Glutamatergic neuron (in vitro differentiated cells): ENCODE results near the gene HES2. TPM values are rescaled to one million over a fixed set of nuclear protein-coding genes. Genes with fewer than 3 reads are reported as not detected.
"Not testable (repeated sequence)": the region's sequence is repeated elsewhere in the genome, so short reads cannot be mapped to it uniquely, and the experiment has no call there.

Experiments used
- DNase-seq: peaks from one replicate; pipeline ENCODE4 v3.0.0; 2022
- H3K27ac Mint-ChIP-seq: one replicate; pipeline ENCODE4 v1.8.0; 2020; ENCODE audit warnings: mild to moderate bottlenecking, mixed read lengths, inconsistent platforms; ENCODE audit not compliant: unreplicated experiment
- H3K27me3 Mint-ChIP-seq: one replicate; pipeline ENCODE4 v1.8.0; 2020; ENCODE audit warnings: mild to moderate bottlenecking, moderate library complexity, mixed read lengths, inconsistent platforms; ENCODE audit not compliant: unreplicated experiment
- H3K36me3 Mint-ChIP-seq: one replicate; pipeline ENCODE4 v1.8.0; 2020; ENCODE audit warnings: mild to moderate bottlenecking, mixed read lengths, inconsistent platforms; ENCODE audit not compliant: unreplicated experiment
- H3K4me1 Mint-ChIP-seq: one replicate; pipeline ENCODE4 v1.8.0; 2020; ENCODE audit warnings: mild to moderate bottlenecking, low read depth, mixed read lengths, inconsistent platforms; ENCODE audit not compliant: unreplicated experiment
- H3K4me3 Mint-ChIP-seq: one replicate; pipeline ENCODE4 v1.8.0; 2020; ENCODE audit warnings: mild to moderate bottlenecking, mixed read lengths, inconsistent platforms; ENCODE audit not compliant: unreplicated experiment
- H3K9me3 Mint-ChIP-seq: one replicate; pipeline ENCODE4 v1.8.0; 2020; ENCODE audit warnings: mild to moderate bottlenecking, moderate library complexity, mixed read lengths, inconsistent platforms; ENCODE audit not compliant: unreplicated experiment
- CTCF ChIP-seq: fragments of 200-600 bp; sonication (generic); IDR thresholded peaks from one replicate; pipeline ENCODE4 v1.5.0; 2021; ENCODE audit not compliant: partially characterized antibody, unreplicated experiment
- total RNA-seq: library from RNA; stranded (reverse); fragmentation: NEBNext Ultra II Directional; extraction: Animal tissue kit (Norgen Biotek cat#: 25700); gene quantifications from one replicate; pipeline ENCODE4 v1.2.1, GENCODE V29; 2021; ENCODE audit not compliant: unreplicated experiment

HES2 gene
- total RNA-seq, 1 donor from 2014 or later, result 54.6 TPM

DNA sequence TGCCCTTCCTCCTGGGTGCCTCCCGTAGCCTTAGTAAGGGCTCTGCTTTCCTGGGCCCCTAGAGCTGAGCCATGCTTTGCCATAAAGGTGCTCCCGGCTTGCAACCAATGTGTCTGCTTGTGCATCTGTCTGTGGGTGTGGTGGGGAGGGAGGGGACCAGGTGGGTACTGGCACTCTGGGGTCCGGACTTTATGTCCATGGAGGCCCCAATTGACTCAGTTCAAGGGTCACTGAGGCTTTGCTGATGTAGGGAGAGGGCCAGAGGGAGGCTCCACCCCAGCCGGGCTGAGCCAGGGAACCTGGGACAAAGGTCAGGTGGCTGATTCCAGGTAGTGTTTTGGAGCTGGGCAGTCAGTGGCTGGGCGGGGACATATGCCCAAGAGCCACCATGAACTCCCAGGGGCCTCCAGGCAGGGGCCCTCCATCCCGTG, 31.2 kb upstream of the HES2 start:
- Mint-ChIP-seq H3K4me3 (no peak overlapping the region), H3K27me3 (peaks cover 21% of the 10 kb centered on the region), H3K27ac (no peak overlapping the region), H3K36me3 (no peaks in the 10 kb centered on the region), H3K4me1 (peaks cover 10% of the 10 kb centered on the region), H3K9me3 (no peaks in the 10 kb centered on the region)
- no peak for TF ChIP-seq CTCF
- DNase-seq, result no peak

DNA sequence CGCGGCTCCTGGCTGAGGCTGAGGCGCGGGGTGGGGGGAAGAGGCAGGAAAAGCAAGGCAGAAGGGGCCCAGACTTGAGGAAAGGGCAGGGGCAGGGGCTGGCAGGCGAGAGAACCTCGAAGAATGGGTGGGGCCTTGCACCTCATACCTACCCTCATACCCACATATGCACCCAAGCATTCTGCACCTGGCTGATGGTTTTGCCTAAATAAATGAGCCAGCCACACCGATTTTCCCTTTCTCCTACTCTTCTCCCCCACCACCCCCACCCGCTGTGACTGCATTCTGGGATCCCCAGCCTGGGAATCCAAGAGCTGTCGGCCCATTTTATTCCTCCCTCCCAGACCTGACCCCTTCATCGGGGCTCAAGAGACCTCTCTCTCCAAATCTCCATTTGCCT, 30.8 kb upstream of the HES2 start:
- Mint-ChIP-seq H3K27me3 (peaks cover 19% of the 10 kb centered on the region), H3K4me1 (peaks cover 10% of the 10 kb centered on the region)
- H3K27ac Mint-ChIP-seq, H3K9me3 Mint-ChIP-seq, H3K36me3 Mint-ChIP-seq, DNase-seq, H3K4me3 Mint-ChIP-seq: not testable (repeated sequence)

DNA sequence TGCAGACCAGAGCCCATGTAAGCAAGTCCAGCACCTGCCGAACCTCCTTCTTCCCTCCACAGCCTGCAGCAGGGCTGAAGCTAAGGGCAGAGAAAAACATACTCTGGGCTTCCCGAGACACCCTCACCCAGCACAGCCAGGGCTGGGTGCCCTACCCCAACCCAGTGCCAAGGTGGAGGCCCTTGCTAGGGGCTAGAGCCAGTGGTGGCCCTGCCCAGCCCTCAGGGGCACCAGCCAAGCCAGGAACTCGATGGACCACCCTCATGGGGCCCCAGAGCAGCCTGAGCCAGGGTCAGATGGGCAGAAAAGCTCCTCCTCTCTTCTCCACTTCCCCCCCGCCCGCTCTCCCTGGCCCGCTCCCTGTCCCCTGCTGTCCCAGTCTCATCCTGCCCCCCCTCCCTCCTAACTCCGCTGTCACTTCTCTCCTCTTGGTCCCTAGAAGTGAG, 30.3 kb upstream of the HES2 start:
- no peak overlapping the region for H3K4me3 Mint-ChIP-seq
- H3K36me3 Mint-ChIP-seq, result no peaks in the 10 kb centered on the region
- DNase-seq, result no peak
- H3K4me1 Mint-ChIP-seq, result peaks cover 11% of the 10 kb centered on the region
- TF ChIP-seq CTCF, result no peak
- H3K27ac Mint-ChIP-seq, result peak overlapping the region; percentile 22
- no peaks in the 10 kb centered on the region for H3K9me3 Mint-ChIP-seq
- H3K27me3 Mint-ChIP-seq, result peaks cover 21% of the 10 kb centered on the region

DNA sequence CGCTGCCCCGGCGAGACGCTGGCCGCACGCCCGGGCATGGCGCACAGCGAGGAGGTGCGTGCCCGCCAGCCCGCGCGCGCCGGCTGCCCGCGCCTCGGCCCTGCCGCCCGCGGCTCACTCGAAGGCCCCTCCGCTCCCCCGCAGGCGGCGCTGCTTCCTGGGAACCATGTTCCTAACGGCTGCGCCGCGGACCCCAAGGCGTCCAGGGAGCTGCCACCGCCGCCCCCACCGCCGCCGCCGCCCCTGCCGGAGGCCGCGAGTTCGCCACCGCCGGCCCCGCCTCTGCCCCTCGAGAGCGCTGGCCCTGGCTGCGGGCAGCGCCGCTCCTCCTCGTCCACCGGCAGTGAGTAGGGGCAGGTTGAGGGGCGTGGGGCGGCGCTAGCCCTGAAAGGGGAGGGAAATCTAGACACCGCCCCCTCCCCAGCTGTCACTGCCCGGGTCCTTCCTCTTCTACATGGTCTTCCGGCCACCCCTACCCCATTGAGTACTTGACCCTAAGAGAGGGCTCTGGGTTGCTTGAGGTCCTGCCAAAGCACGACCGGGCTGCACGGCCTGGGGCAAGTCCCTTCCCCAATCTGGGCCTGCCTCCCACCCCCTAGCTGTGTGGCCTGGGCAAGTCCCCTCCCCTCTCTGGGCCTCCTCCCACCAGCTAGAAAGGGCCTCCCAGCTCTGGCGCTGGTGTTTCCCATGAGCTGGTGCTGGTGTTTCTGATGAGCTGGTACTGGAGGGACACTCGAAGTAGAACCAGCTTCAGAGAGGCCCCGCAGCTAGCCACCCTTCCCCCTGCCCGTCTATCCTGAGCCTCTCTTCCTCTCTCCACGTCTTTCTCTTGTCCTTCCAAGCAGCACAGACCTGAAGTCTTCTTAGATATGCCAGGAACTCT, 29.3 kb upstream of the HES2 start:
- peak overlapping the region; percentile 63 for H3K4me3 Mint-ChIP-seq

More for the DNA sequence above, 29.3 kb upstream of the HES2 start:
- Mint-ChIP-seq H3K4me1 (peaks cover 16% of the 10 kb centered on the region), H3K27me3 (peaks cover 25% of the 10 kb centered on the region), H3K9me3 (peaks cover 3% of the 10 kb centered on the region), H3K36me3 (no peaks in the 10 kb centered on the region), H3K27ac (no peak overlapping the region)
- TF ChIP-seq CTCF, result no peak
- DNase-seq, result peak; percentile 75
